Activated B cell treated with CpG ODN at 0.5 μM for 24 hours (primary cell): ENCODE measurements around the gene PPP1R3G. TPM values are rescaled to one million over a fixed set of nuclear protein-coding genes. Genes with fewer than 3 reads are reported as not detected.

ENCODE experiments used
- ATAC-seq: fragments of 200-7000 bp; cut with Tn5 transposase; one replicate; pipeline ENCODE4 v1.10.0; 2021; ENCODE audit warnings: low read depth, mild to moderate bottlenecking, moderate library complexity
- CTCF ChIA-PET: fragments of 350-600 bp; sonication (Branson Sonifier 250); formaldehyde crosslinking; loops from one replicate; lab custom pipeline; 2021; ENCODE audit warnings: antibody characterized with exemption; lab: Charles Lee
- POLR2A ChIA-PET: fragments of 350-600 bp; sonication (Branson Sonifier 250); formaldehyde crosslinking; loops from one replicate; lab custom pipeline; 2021; ENCODE audit warnings: antibody characterized with exemption; lab: Charles Lee
- DNase-seq: peaks from one replicate; pipeline ENCODE4 v3.0.0; 2022
- H3K27ac Mint-ChIP-seq: one replicate; pipeline ENCODE4 v1.8.0; 2020; ENCODE audit warnings: mixed read lengths
- H3K27me3 Mint-ChIP-seq: one replicate; pipeline ENCODE4 v1.8.0; 2021; ENCODE audit warnings: mixed read lengths
- H3K36me3 Mint-ChIP-seq: one replicate; pipeline ENCODE4 v1.8.0; 2021; ENCODE audit warnings: low read depth, mixed read lengths
- H3K4me1 Mint-ChIP-seq: one replicate; pipeline ENCODE4 v1.8.0; 2021; ENCODE audit warnings: mixed read lengths
- H3K4me3 Mint-ChIP-seq: one replicate; pipeline ENCODE4 v1.8.0; 2020; ENCODE audit warnings: mild to moderate bottlenecking, mixed read lengths
- H3K9me3 Mint-ChIP-seq: one replicate; pipeline ENCODE4 v1.8.0; 2020; ENCODE audit warnings: mixed read lengths
- CTCF ChIP-seq: fragments of 200-600 bp; IDR thresholded peaks from one replicate; pipeline ENCODE4 v1.8.0; 2022; ENCODE audit warnings: antibody characterized with exemption, mild to moderate bottlenecking
- intact Hi-C: fragments of 100-400 bp; cut with micrococcal nuclease; formaldehyde crosslinking; loops from one replicate; pipeline ENCODE4 v1.15.1; 2024
- total RNA-seq: library from RNA; stranded (reverse); gene quantifications from 2 replicates; pipeline ENCODE4 v1.2.3, GENCODE V29; 2022

The PPP1R3G gene
- total RNA-seq, 1 donor from 2014 or later, result 0.11 TPM

GRCh38 chr6:5104667-5105066 is 19.5 kb downstream of the PPP1R3G start:
- ChIA-PET CTCF (no interaction called here), POLR2A (no interaction called here)
- Mint-ChIP-seq H3K4me1 (no peaks in the 10 kb centered on the region), H3K9me3 (no peaks in the 10 kb centered on the region), H3K4me3 (no peak overlapping the region), H3K36me3 (no peaks in the 10 kb centered on the region), H3K27me3 (no peaks in the 10 kb centered on the region), H3K27ac (no peak overlapping the region)
- DNase-seq (no peak), ATAC-seq (no peak)
- TF ChIP-seq CTCF, result no peak
- intact Hi-C loops, result no loop called here

GRCh38 chr6:5105146-5105545 is 20.0 kb downstream of the PPP1R3G start:
- ATAC-seq (no peak), DNase-seq (no peak)
- Mint-ChIP-seq H3K27me3 (no peaks in the 10 kb centered on the region), H3K36me3 (peaks cover 2% of the 10 kb centered on the region), H3K4me3 (no peak overlapping the region), H3K9me3 (no peaks in the 10 kb centered on the region), H3K4me1 (no peaks in the 10 kb centered on the region), H3K27ac (no peak overlapping the region)
- TF ChIP-seq CTCF, result no peak
- CTCF ChIA-PET, result no interaction called here
- POLR2A ChIA-PET, result no interaction called here
- intact Hi-C loops, result no loop called here

- Mint-ChIP-seq H3K27me3 (no peaks in the 10 kb centered on the region), H3K9me3 (no peaks in the 10 kb centered on the region), H3K27ac (no peak overlapping the region), H3K36me3 (peaks cover 12% of the 10 kb centered on the region), H3K4me3 (no peak overlapping the region), H3K4me1 (no peaks in the 10 kb centered on the region)
- TF ChIP-seq CTCF, result no peak
- ChIA-PET CTCF (no interaction called here), POLR2A (no interaction called here)
- no peak for ATAC-seq
- intact Hi-C loops, result no loop called here
- DNase-seq, result no peak
These were observed 22.2 kb downstream of the PPP1R3G start for GRCh38 chr6:5107341-5107740.

GRCh38 chr6:5108068-5108467 is 22.9 kb downstream of the PPP1R3G start:
- ChIA-PET CTCF (no interaction called here), POLR2A (no interaction called here)
- intact Hi-C loops, result no loop called here
- no peak for ATAC-seq
- Mint-ChIP-seq H3K9me3 (no peaks in the 10 kb centered on the region), H3K36me3 (peaks cover 17% of the 10 kb centered on the region), H3K27ac (no peak overlapping the region), H3K4me3 (no peak overlapping the region), H3K4me1 (no peaks in the 10 kb centered on the region), H3K27me3 (no peaks in the 10 kb centered on the region)
- TF ChIP-seq CTCF, result no peak
- DNase-seq, result no peak

- intact Hi-C loops, result no loop called here
These were observed 23.5 kb downstream of the PPP1R3G start for GRCh38 chr6:5108536-5109150.

More at GRCh38 chr6:5108536-5109150, 23.5 kb downstream of the PPP1R3G start:
- ATAC-seq (no peak), DNase-seq (no peak)
- TF ChIP-seq CTCF, result no peak
- peaks cover 17% of the 10 kb centered on the region for H3K36me3 Mint-ChIP-seq
- POLR2A ChIA-PET, result no interaction called here
- H3K4me3 Mint-ChIP-seq, result no peak overlapping the region
- H3K27me3 Mint-ChIP-seq, result no peaks in the 10 kb centered on the region
- H3K27ac Mint-ChIP-seq, result no peak overlapping the region
- CTCF ChIA-PET, result no interaction called here
- H3K9me3 Mint-ChIP-seq, result no peaks in the 10 kb centered on the region
- no peaks in the 10 kb centered on the region for H3K4me1 Mint-ChIP-seq
